Adrenal gland (tissue), 5 donors: ENCODE results near the gene KICS2.

Experiments
- CTCF ChIP-seq, 6 experiments: fragments of 450-650 bp in 4 of 6; fragments of 200-600 bp in 2 of 6; sonication (generic) in 1 of 6; IDR thresholded peaks; 1 replicate in 5 of 6; 2 replicates in 1 of 6; pipeline versions ENCODE4 v1.5.1 to v1.8.0; 2016 to 2021; ENCODE audit warnings: antibody characterized with exemption in 6 of 6, mild to moderate bottlenecking in 2 of 6, moderate library complexity in 1 of 6
- POLR2A ChIP-seq, 2 donors: fragments of 450-650 bp; IDR thresholded peaks; one replicate each; pipeline ENCODE4 v1.6.1; 2017; ENCODE audit warnings: antibody characterized with exemption in 2 of 2, mild to moderate bottlenecking in 2 of 2, moderate library complexity in 1 of 2
- donor health status: DM: no; HTN: no; CAD: no.

GRCh38 chr12:64229796-64230195 is 7.7 kb upstream of the KICS2 start:
- no peak for TF ChIP-seq CTCF (IDR thresholded peaks at IDR 0.05)
- no peak for TF ChIP-seq POLR2A (IDR thresholded peaks at IDR 0.05)
